Adipose tissue (tissue), 3 donors: ENCODE data around the gene LIME1. TPM values are rescaled to one million over a fixed set of nuclear protein-coding genes. Genes with fewer than 3 reads are reported as not detected.

Experiments used
- H3K27ac ChIP-seq: one replicate; pipeline ENCODE4 v1.5.1; 2013; ENCODE audit warnings: low read depth, low read length
- WGBS, 3 donors: extraction: QIAGEN DNeasy Blood & Tissue Kit; methylation state at CpG; one replicate each; pipeline ENCODE4 v1.1.7; 2013; 5-methylcytosine and 5-hydroxymethylcytosine counted together
- polyA plus RNA-seq, 3 donors: library from polyadenylated mRNA; stranded (reverse); fragments of 200-250 nt; gene quantifications; one replicate each; pipeline ENCODE4 v1.2.3, GENCODE V29; 2013
- donor health status: healthy with polysubstance abuse.
- donor health status: Bipolar disorder and iron deficiency.
- donor health status: healthy.

LIME1 gene
- polyA plus RNA-seq, 3 donors, result 5.2 to 16.7 (median 10.7) TPM

GRCh38 chr20:63733579-63734081, 2.8 kb upstream of the LIME1 start:
- 91 to 94% (median 94%) methylated on average over 18 of the region's 18 CpGs for WGBS, 3 donors
- H3K27ac ChIP-seq, result no peak overlapping the region

- WGBS, 3 donors, result 89 to 92% (median 90%) methylated on average over 25 of the region's 25 CpGs
- H3K27ac ChIP-seq, result no peak overlapping the region
These were observed 2.1 kb upstream of the LIME1 start for GRCh38 chr20:63734111-63734945.

- WGBS, 3 donors, result 91 to 93% (median 91%) methylated on average over 48 of the region's 48 CpGs
These were observed 1.3 kb upstream of the LIME1 start for GRCh38 chr20:63734946-63735858.

GRCh38 chr20:63736893-63737694, 630 bp downstream of the LIME1 start:
- H3K27ac ChIP-seq, result no peak overlapping the region
- 41 to 56% (median 48%) methylated on average over 19 to 30 of the region's 30 CpGs for WGBS, 3 donors

More at GRCh38 chr20:63734946-63735858, 1.3 kb upstream of the LIME1 start:
- H3K27ac ChIP-seq, result no peak overlapping the region

GRCh38 chr20:63737695-63737944, 1.2 kb downstream of the LIME1 start:
- 9 to 25% (median 10%) methylated on average over 21 to 26 of the region's 26 CpGs for WGBS, 3 donors
- no peak overlapping the region for H3K27ac ChIP-seq

- 20 to 24% (median 20%) methylated on average over 30 to 43 of the region's 43 CpGs for WGBS, 3 donors
- H3K27ac ChIP-seq, result no peak overlapping the region
These were observed 1.7 kb downstream of the LIME1 start for GRCh38 chr20:63737945-63738686.

- 14 to 21% (median 19%) methylated on average over 18 to 26 of the region's 26 CpGs for WGBS, 3 donors
- H3K27ac ChIP-seq, result no peak overlapping the region
These were observed 2.2 kb downstream of the LIME1 start for GRCh38 chr20:63738687-63739129.

GRCh38 chr20:63739130-63740069, 2.9 kb downstream of the LIME1 start, which contains the start of gene SLC2A4RG:
Gene SLC2A4RG (plus strand): TSS chr20:63739776. CDS start chr20:63739913, 137 bp downstream.
- H3K27ac ChIP-seq, result no peak within 1 kb of the TSS
- 1 to 2% (median 1%) methylated on average over 40 to 130 of the region's 136 CpGs for WGBS, 3 donors

GRCh38 chr20:63740070-63740626, 3.7 kb downstream of the LIME1 start:
- H3K27ac ChIP-seq, result no peak overlapping the region
- WGBS, 3 donors, result 0 to 1% (median 1%) methylated on average over 54 to 80 of the region's 80 CpGs

- no peak overlapping the region for H3K27ac ChIP-seq
- WGBS, 3 donors, result 2 to 4% (median 3%) methylated on average over 27 to 29 of the region's 29 CpGs
These were observed 4.3 kb downstream of the LIME1 start for GRCh38 chr20:63740627-63741353.

- 23 to 26% (median 24%) methylated on average over 6 of the region's 6 CpGs for WGBS, 3 donors
- H3K27ac ChIP-seq, result no peak overlapping the region
These were observed 4.9 kb downstream of the LIME1 start for GRCh38 chr20:63741354-63741675.

- H3K27ac ChIP-seq, result no peak overlapping the region
- WGBS, 3 donors, result 69 to 79% (median 77%) methylated on average over 27 to 30 of the region's 30 CpGs
These were observed 5.4 kb downstream of the LIME1 start for GRCh38 chr20:63741676-63742380.

GRCh38 chr20:63742381-63743024, 6.0 kb downstream of the LIME1 start:
- 85 to 87% (median 86%) methylated on average over 29 to 37 of the region's 37 CpGs for WGBS, 3 donors
- no peak overlapping the region for H3K27ac ChIP-seq

GRCh38 chr20:63743210-63743970, 6.9 kb downstream of the LIME1 start:
- no peak overlapping the region for H3K27ac ChIP-seq
- 84 to 88% (median 88%) methylated on average over 31 of the region's 31 CpGs for WGBS, 3 donors
